Measurements from ENCODE around the gene VNN1. TPM values are rescaled to one million over a fixed set of nuclear protein-coding genes. Genes with fewer than 3 reads are reported as not detected.

Gene VNN1
- total and polyA plus RNA-seq, 5 donors = 0.23 to 0.80 (median 0.65) TPM

DNA sequence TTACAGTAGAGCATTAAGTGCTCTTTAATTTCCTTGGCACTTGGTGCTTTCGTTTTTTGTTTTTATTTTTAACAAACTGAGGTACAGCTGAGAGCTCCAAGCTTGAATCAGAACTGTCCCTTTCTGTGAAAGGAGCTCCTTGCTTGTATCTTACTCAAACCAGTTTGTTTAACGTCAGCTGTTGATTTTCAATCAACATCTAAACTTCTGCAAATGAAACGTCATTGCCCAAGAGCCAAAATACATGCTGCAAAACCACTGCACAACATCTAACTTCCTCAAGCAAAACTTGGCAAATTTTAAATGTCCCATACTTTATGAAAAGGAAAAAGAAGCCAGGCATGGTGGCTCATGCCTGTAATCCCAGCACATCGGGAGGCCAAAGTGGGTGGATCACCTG is 28.6 kb upstream of the VNN1 start:
- Histone ChIP-seq H3K9me3 (ENCODE audit: control insufficient read depth, low read length) (no peaks in the 10 kb centered on the region), H3K27ac (ENCODE audit: low read length) (no peak overlapping the region), H3K4me1 (ENCODE audit: control insufficient read depth, insufficient read depth, low read length) (no peaks in the 10 kb centered on the region), H3K27me3 (ENCODE audit: control insufficient read depth, insufficient read depth) (no peaks in the 10 kb centered on the region), H3K4me3 (ENCODE audit: low read length) (no peak overlapping the region)
- intact Hi-C loops (cut with DNase I) = no loop called here
- ATAC-seq (peak in 1 of 2 donors; percentile 35), DNase-seq (no peak)
- 51% methylated on average over 4 of the region's 4 CpGs for WGBS

DNA sequence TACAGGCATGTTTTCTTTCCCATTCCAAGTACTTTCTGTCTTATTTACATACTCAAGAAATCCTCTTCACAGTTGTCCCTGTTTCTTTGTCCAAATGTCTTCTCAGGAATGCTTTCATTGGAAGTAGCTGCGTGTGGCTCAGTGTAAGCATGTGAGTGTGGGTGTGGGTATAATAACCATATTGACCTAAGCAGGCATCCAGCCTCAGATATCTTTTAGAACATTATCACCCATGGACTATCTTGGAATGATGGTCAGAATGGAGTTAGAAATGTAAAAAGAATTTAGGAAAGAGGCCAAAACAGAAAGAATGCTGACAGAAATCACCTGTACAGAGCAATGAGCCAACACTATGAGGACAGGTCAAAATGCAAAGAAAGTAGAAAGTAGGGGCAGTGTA is 27.4 kb upstream of the VNN1 start:
- H3K4me1 ChIP-seq (ENCODE audit: control insufficient read depth, insufficient read depth, low read length) = no peaks in the 10 kb centered on the region
- no peak overlapping the region for H3K4me3 ChIP-seq (ENCODE audit: low read length)
- ATAC-seq (no peak), DNase-seq (no peak)
- WGBS = 63% methylated on average over 1 of the region's 1 CpG
- H3K27ac ChIP-seq (ENCODE audit: low read length) = no peak overlapping the region
- intact Hi-C loops (cut with DNase I) = no loop called here
- H3K27me3 ChIP-seq (ENCODE audit: control insufficient read depth, insufficient read depth) = no peaks in the 10 kb centered on the region
- H3K9me3 ChIP-seq (ENCODE audit: control insufficient read depth, low read length) = no peaks in the 10 kb centered on the region

DNA sequence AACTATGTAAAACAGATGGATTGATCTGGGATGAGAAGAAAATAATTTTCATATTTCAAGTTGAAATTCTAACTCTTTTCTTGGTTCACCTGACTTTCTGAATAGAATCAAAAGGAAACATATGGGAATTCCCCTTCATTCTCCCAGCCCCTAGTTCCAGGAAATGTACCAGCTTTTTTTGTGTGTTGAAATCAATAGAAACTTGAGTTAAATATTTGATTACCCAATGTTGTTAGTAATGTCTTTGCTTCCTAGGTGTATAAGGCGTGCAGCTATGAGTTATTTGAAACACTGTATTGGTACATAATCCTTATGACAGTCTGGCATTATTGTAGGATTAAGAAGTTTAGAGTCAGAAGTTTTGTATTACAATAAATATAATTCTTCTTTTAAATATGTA is 22.4 kb upstream of the VNN1 start:
- ATAC-seq = no peak
- 61% methylated on average over 1 of the region's 1 CpG for WGBS

DNA sequence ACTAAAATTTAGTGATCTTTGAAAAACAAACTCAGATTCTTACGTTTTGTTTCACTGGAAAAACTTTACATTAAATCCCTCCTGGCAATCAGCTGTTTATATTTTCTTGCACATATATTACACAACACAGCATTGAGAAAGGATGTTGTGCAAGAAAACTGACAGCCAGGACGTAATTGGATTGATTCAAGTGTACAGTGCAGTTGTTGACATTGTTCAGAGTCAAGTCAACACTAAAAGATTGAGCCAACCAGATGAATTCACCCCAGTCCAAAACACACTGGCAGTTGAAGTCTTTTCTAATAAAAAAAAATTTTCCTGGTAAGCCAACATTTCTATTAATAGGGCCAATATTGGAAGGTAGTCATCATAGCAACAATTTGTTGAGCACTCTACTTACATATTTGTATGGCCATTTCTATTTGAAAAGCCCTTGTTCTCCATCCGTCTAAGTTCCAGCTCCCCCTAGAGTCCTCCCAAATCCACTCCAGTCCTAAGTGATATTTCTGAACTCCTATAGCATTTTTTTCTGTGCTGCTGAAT is 20.9 kb upstream of the VNN1 start:
- Histone ChIP-seq H3K4me3 (ENCODE audit: low read length) (no peak overlapping the region), H3K27me3 (ENCODE audit: control insufficient read depth, insufficient read depth) (no peaks in the 10 kb centered on the region), H3K9me3 (ENCODE audit: control insufficient read depth, low read length) (no peaks in the 10 kb centered on the region), H3K27ac (ENCODE audit: low read length) (no peak overlapping the region), H3K4me1 (ENCODE audit: control insufficient read depth, insufficient read depth, low read length) (no peaks in the 10 kb centered on the region)
- no peak for DNase-seq
- intact Hi-C loops (cut with DNase I) = no loop called here
- WGBS = 27% methylated on average over 3 of the region's 3 CpGs
- ATAC-seq = peak in 1 of 2 donors; percentile 60

More for the DNA sequence above, 22.4 kb upstream of the VNN1 start:
- DNase-seq = no peak
- H3K4me1 ChIP-seq (ENCODE audit: control insufficient read depth, insufficient read depth, low read length) = no peaks in the 10 kb centered on the region
- no peak overlapping the region for H3K4me3 ChIP-seq (ENCODE audit: low read length)
- no peaks in the 10 kb centered on the region for H3K27me3 ChIP-seq (ENCODE audit: control insufficient read depth, insufficient read depth)
- intact Hi-C loops (cut with DNase I) = no loop called here
- no peaks in the 10 kb centered on the region for H3K9me3 ChIP-seq (ENCODE audit: control insufficient read depth, low read length)
- no peak overlapping the region for H3K27ac ChIP-seq (ENCODE audit: low read length)

DNA sequence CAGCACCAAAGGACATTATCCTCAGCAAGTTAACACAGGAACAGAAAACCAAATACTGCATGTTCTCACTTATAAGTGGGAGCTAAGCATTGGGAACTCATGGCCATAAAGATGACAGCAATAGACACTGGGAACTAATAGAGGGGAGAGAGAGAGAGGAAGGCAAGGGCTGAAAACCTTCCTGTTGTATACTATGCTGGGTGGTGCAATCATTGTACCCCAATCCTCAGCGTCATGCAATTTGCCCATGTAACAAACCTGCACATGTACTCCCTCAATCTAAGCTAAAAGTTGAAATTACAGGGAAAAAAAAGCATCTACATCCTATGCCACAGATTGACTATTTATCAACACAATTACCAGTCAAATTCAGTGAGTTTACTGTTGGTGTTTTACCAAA is 20.0 kb upstream of the VNN1 start:
- Histone ChIP-seq H3K27ac (ENCODE audit: low read length) (no peak overlapping the region), H3K4me1 (ENCODE audit: control insufficient read depth, insufficient read depth, low read length) (no peaks in the 10 kb centered on the region), H3K9me3 (ENCODE audit: control insufficient read depth, low read length) (no peaks in the 10 kb centered on the region), H3K27me3 (ENCODE audit: control insufficient read depth, insufficient read depth) (no peaks in the 10 kb centered on the region), H3K4me3 (ENCODE audit: low read length) (no peak overlapping the region)
- ATAC-seq = no peak
- intact Hi-C loops (cut with DNase I) = no loop called here
- DNase-seq = no peak
- 88% methylated on average over 1 of the region's 1 CpG for WGBS

DNA sequence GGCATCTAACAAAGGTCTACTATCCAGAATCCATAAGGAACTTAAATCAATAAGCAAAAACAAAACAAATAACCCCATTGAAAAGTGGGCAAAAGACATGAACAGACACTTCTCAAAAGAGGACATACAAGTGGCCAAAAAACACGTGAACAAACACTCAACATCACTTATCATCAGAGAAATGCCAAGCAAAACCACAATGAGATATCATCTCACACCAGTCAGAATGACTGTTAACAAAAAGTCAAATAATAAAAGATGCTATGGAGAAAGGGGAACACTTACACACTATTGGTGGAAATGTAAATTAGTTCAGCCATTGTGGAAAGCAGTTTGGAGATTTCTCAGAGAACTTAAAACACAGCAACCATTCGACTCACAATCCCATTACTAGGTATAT is 19.4 kb upstream of the VNN1 start:
- 70% methylated on average over 2 of the region's 2 CpGs for WGBS
- intact Hi-C loops (cut with DNase I) = no loop called here

DNA sequence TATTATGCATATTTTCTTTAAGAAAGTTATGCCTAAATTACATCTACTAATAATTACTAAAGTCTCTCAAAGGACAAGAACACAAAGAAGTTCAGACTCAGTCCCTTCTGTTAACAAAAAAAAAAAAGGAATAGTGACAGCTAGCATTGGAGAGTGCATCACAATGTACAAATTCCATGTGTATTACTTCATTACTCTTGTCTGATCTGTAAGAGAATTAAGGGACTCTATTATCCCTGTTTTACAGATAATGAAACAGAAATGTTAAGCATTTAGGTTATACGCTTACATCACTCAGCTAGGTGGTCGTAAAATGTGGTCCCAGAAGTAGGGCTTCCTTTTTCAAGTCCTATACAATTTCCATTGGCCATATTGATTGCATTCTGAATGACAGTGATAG is 17.2 kb upstream of the VNN1 start:
- intact Hi-C loops (cut with DNase I) = no loop called here
- H3K9me3 ChIP-seq (ENCODE audit: control insufficient read depth, low read length) = no peaks in the 10 kb centered on the region
- no peaks in the 10 kb centered on the region for H3K4me1 ChIP-seq (ENCODE audit: control insufficient read depth, insufficient read depth, low read length)
- no peak overlapping the region for H3K27ac ChIP-seq (ENCODE audit: low read length)
- H3K27me3 ChIP-seq (ENCODE audit: control insufficient read depth, insufficient read depth) = no peaks in the 10 kb centered on the region
- whole genome bisulfite sequencing = 77% methylated on average over 2 of the region's 2 CpGs
- no peak for DNase-seq
- no peak for ATAC-seq
- H3K4me3 ChIP-seq (ENCODE audit: low read length) = no peak overlapping the region

More for the DNA sequence above, 19.4 kb upstream of the VNN1 start:
- H3K27me3 ChIP-seq (ENCODE audit: control insufficient read depth, insufficient read depth) = no peaks in the 10 kb centered on the region
- no peak for ATAC-seq
- DNase-seq = no peak
- no peaks in the 10 kb centered on the region for H3K4me1 ChIP-seq (ENCODE audit: control insufficient read depth, insufficient read depth, low read length)
- H3K9me3 ChIP-seq (ENCODE audit: control insufficient read depth, low read length) = no peaks in the 10 kb centered on the region
- no peak overlapping the region for H3K27ac ChIP-seq (ENCODE audit: low read length)
- no peak overlapping the region for H3K4me3 ChIP-seq (ENCODE audit: low read length)

DNA sequence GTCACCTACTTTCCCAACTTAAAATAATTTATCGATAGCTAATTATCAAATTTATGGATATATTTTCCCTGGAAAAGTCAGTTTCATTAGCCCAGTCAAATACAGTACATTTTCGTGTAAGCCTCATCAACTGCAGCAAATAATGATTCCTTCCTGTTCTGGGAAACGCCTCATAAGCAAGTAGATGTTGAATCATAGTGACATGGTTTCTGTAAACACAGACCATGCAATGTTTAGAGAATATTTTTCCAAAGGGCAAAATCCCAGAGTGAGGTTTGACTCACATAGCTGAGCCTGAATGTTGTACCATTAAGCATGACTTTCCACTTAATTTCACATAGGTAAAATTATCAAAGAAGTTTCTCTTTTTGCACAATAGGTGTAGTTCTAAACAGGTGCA is 16.7 kb upstream of the VNN1 start:
- intact Hi-C loops (cut with DNase I) = no loop called here

DNA sequence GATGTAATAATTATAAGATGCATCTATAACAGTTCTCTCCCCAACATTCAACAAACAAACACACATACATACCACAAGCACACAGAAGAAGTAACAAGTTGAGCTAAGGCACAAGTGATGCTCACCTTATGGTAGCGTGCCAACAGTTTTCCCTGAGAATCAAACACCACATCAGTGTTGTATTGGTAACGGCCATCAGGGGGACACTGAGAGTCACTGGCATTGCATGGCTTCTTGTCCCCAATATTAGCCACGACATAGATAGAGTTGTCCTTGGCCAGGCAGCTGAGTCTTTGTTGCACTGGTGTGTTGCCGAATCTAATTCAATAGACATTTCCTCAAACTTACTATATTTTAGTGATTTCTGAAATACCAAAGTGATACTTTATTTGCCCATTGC is 14.8 kb upstream of the VNN1 start:
- Histone ChIP-seq H3K27ac (ENCODE audit: low read length) (no peak overlapping the region), H3K4me1 (ENCODE audit: control insufficient read depth, insufficient read depth, low read length) (no peaks in the 10 kb centered on the region), H3K9me3 (ENCODE audit: control insufficient read depth, low read length) (no peaks in the 10 kb centered on the region), H3K27me3 (ENCODE audit: control insufficient read depth, insufficient read depth) (no peaks in the 10 kb centered on the region), H3K4me3 (ENCODE audit: low read length) (no peak overlapping the region)
- intact Hi-C loops (cut with DNase I) = no loop called here
- WGBS = 72% methylated on average over 4 of the region's 4 CpGs
- DNase-seq (no peak), ATAC-seq (no peak)

More for the DNA sequence above, 16.7 kb upstream of the VNN1 start:
- Histone ChIP-seq H3K27ac (ENCODE audit: low read length) (no peak overlapping the region), H3K4me3 (ENCODE audit: low read length) (no peak overlapping the region), H3K4me1 (ENCODE audit: control insufficient read depth, insufficient read depth, low read length) (no peaks in the 10 kb centered on the region), H3K9me3 (ENCODE audit: control insufficient read depth, low read length) (no peaks in the 10 kb centered on the region), H3K27me3 (ENCODE audit: control insufficient read depth, insufficient read depth) (no peaks in the 10 kb centered on the region)
- ATAC-seq (no peak), DNase-seq (no peak)
- WGBS = 69% methylated on average over 3 of the region's 3 CpGs

DNA sequence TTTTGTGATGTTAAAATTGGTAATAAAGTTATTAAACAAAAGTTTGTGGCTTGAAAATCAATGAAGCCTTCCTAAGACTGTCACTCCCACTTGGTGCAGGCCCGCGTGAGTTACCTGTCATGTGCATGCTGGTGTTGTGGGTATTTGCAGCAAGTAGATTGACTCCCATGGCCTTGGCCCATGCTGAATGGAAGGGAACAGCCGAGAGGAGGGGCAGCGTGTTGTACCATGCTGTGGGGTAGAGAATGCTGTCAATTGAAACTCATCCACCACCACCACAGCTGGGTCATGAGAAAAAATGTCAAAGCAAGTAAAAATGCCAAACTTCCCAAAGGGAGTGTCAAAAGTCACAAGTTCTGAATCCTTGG is 12.7 kb upstream of the VNN1 start:
- Histone ChIP-seq H3K4me1 (ENCODE audit: control insufficient read depth, insufficient read depth, low read length) (no peaks in the 10 kb centered on the region), H3K4me3 (ENCODE audit: low read length) (no peak overlapping the region), H3K27me3 (ENCODE audit: control insufficient read depth, insufficient read depth) (no peaks in the 10 kb centered on the region), H3K9me3 (ENCODE audit: control insufficient read depth, low read length) (no peaks in the 10 kb centered on the region), H3K27ac (ENCODE audit: low read length) (no peak overlapping the region)
- no peak for DNase-seq
- ATAC-seq = no peak
- intact Hi-C loops (cut with DNase I) = no loop called here
- WGBS = 87% methylated on average over 4 of the region's 4 CpGs

DNA sequence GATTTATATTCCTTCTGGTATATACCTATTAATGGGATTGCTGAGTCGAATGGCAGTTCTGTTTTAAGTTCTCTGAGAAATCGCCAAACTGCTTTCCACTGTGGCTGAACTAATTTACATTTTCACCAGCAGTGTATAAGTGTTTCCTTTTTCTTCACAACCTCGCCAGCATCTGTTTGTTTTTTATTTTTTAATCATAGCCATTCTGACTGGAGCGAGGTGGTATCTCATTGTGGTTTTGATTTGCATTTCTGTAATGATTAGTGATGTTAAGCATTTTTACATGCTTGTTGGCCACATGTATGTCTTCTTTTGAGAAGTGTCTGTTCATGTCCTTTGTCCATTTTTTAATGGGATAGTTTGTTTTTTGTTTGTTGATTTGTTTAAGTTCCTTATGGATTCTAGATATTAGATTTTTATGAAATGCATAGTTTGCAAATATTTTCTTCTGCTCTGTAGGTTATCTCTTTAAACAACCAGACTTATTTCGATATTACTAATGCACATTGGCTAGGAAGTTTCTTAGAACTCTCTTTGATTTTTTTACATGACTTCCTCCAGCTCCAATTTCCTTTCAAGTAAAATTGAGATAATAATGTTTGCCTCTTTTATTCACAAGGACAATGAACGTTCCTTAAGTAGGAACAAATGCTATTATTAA is 12.2 kb upstream of the VNN1 start:
- no peaks in the 10 kb centered on the region for H3K27me3 ChIP-seq (ENCODE audit: control insufficient read depth, insufficient read depth)
- H3K9me3 ChIP-seq (ENCODE audit: control insufficient read depth, low read length) = no peaks in the 10 kb centered on the region
- H3K4me3 ChIP-seq (ENCODE audit: low read length) = no peak overlapping the region
- DNase-seq = no peak
- no peaks in the 10 kb centered on the region for H3K4me1 ChIP-seq (ENCODE audit: control insufficient read depth, insufficient read depth, low read length)
- 69% methylated on average over 6 of the region's 6 CpGs for WGBS
- no peak for ATAC-seq
- intact Hi-C loops (cut with DNase I) = no loop called here
- H3K27ac ChIP-seq (ENCODE audit: low read length) = no peak overlapping the region

DNA sequence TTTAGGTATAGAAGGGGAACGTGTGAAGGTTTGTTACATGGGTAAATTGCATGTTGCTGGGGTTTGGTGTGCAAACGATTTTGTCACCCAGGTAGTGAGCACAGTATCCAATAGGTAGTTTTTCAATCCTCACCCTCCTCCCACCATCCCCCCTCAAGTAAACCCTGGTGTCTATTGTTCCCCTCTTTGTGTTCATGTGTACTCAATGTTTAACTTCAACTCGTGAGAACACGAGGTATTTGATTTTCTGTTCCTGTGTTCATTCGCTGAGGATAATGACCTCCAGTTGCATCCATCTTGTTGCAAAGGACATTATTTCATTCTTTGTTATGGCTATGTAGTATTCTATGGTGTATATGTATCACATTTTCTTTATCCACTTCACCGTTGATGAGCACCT is 11.6 kb upstream of the VNN1 start:
- ATAC-seq (no peak), DNase-seq (no peak)
- WGBS = 90% methylated on average over 6 of the region's 6 CpGs
- intact Hi-C loops (cut with DNase I) = no loop called here
- no peaks in the 10 kb centered on the region for H3K9me3 ChIP-seq (ENCODE audit: control insufficient read depth, low read length)
- H3K27me3 ChIP-seq (ENCODE audit: control insufficient read depth, insufficient read depth) = no peaks in the 10 kb centered on the region
- H3K4me1 ChIP-seq (ENCODE audit: control insufficient read depth, insufficient read depth, low read length) = no peaks in the 10 kb centered on the region
- H3K4me3 ChIP-seq (ENCODE audit: low read length) = no peak overlapping the region
- H3K27ac ChIP-seq (ENCODE audit: low read length) = no peak overlapping the region

All from right cardiac atrium (tissue), 5 donors.